ENCODE data around the gene RAI1. TPM values are rescaled to one million over a fixed set of nuclear protein-coding genes. Genes with fewer than 3 reads are reported as not detected.
A peak's percentile ranks its signal among the peaks of the same experiment; 100 is the strongest.

The RAI1 gene
- total RNA-seq, 2 donors from 2014 or later = 35.9 to 42.9 TPM

GRCh38 chr17:17794382-17794781, 113.1 kb downstream of the RAI1 start:
- WGBS, 2 experiments (ENCODE audit: insufficient coverage in 1 of 2, insufficient read length in 1 of 2) = 92 to 96% methylated on average over 29 to 31 of the region's 31 CpGs
- Histone ChIP-seq H3K27ac (ENCODE audit: low read depth, low read length) (no peak overlapping the region), H3K9ac (ENCODE audit: extremely low read depth, low read length, poor library complexity, severe bottlenecking) (no peak overlapping the region), H3K4me3 (ENCODE audit: low read length) (no peak overlapping the region), H3K9me3 (ENCODE audit: control insufficient read depth, low read length) (no peaks in the 10 kb centered on the region), H3K4me1 (ENCODE audit: control insufficient read depth, insufficient read depth, low read length) (peaks cover 6% of the 10 kb centered on the region), H3K27me3 (ENCODE audit: control insufficient read depth, insufficient read depth, low read length, poor library complexity, severe bottlenecking) (no peaks in the 10 kb centered on the region), H3K36me3 (ENCODE audit: control insufficient read depth, insufficient read depth, low read length) (peaks cover 40% of the 10 kb centered on the region)
- DNase-seq = peak; percentile 61
- Mint-ChIP-seq H3K27ac (no peak overlapping the region), H3K4me3 (no peak overlapping the region), H3K9me3 (no peaks in the 10 kb centered on the region), H3K4me1 (peaks cover 16% of the 10 kb centered on the region), H3K36me3 (ENCODE audit: low read depth) (peaks cover 18% of the 10 kb centered on the region), H3K27me3 (ENCODE audit: insufficient read depth) (peaks cover 4% of the 10 kb centered on the region)
- TF ChIP-seq CTCF (conservative IDR thresholded peaks at IDR 0.05) = no peak

GRCh38 chr17:17795296-17795695, 114.0 kb downstream of the RAI1 start:
- peaks cover 3% of the 10 kb centered on the region for H3K4me1 ChIP-seq (ENCODE audit: control insufficient read depth, insufficient read depth, low read length)

GRCh38 chr17:17795946-17796786, 114.9 kb downstream of the RAI1 start:
- peaks cover 3% of the 10 kb centered on the region for H3K4me1 ChIP-seq (ENCODE audit: control insufficient read depth, insufficient read depth, low read length)
- H3K9me3 Mint-ChIP-seq = no peaks in the 10 kb centered on the region

More at GRCh38 chr17:17795296-17795695, 114.0 kb downstream of the RAI1 start:
- Mint-ChIP-seq H3K4me1 (peaks cover 18% of the 10 kb centered on the region), H3K27me3 (ENCODE audit: insufficient read depth) (peaks cover 4% of the 10 kb centered on the region), H3K36me3 (ENCODE audit: low read depth) (peaks cover 18% of the 10 kb centered on the region), H3K4me3 (no peak overlapping the region), H3K9me3 (no peaks in the 10 kb centered on the region), H3K27ac (no peak overlapping the region)
- Histone ChIP-seq H3K4me3 (ENCODE audit: low read length) (no peak overlapping the region), H3K9ac (ENCODE audit: extremely low read depth, low read length, poor library complexity, severe bottlenecking) (no peak overlapping the region), H3K27me3 (ENCODE audit: control insufficient read depth, insufficient read depth, low read length, poor library complexity, severe bottlenecking) (no peaks in the 10 kb centered on the region), H3K9me3 (ENCODE audit: control insufficient read depth, low read length) (no peaks in the 10 kb centered on the region), H3K36me3 (ENCODE audit: control insufficient read depth, insufficient read depth, low read length) (peaks cover 40% of the 10 kb centered on the region), H3K27ac (ENCODE audit: low read depth, low read length) (no peak overlapping the region)
- no peak for TF ChIP-seq CTCF (conservative IDR thresholded peaks at IDR 0.05)
- 89 to 92% methylated on average over 9 to 12 of the region's 12 CpGs for WGBS, 2 experiments (ENCODE audit: insufficient coverage in 1 of 2, insufficient read length in 1 of 2)
- DNase-seq = no peak

More at GRCh38 chr17:17795946-17796786, 114.9 kb downstream of the RAI1 start:
- DNase-seq = no peak
- H3K4me3 ChIP-seq (ENCODE audit: low read length) = no peak overlapping the region
- no peaks in the 10 kb centered on the region for H3K27me3 ChIP-seq (ENCODE audit: control insufficient read depth, insufficient read depth, low read length, poor library complexity, severe bottlenecking)
- 94 to 97% methylated on average over 25 to 40 of the region's 40 CpGs for WGBS, 2 experiments (ENCODE audit: insufficient coverage in 1 of 2, insufficient read length in 1 of 2)
- Mint-ChIP-seq H3K27ac (no peak overlapping the region), H3K27me3 (ENCODE audit: insufficient read depth) (peaks cover 4% of the 10 kb centered on the region), H3K4me1 (peaks cover 17% of the 10 kb centered on the region), H3K4me3 (no peak overlapping the region), H3K36me3 (ENCODE audit: low read depth) (peaks cover 20% of the 10 kb centered on the region)
- no peak overlapping the region for H3K9ac ChIP-seq (ENCODE audit: extremely low read depth, low read length, poor library complexity, severe bottlenecking)
- H3K27ac ChIP-seq (ENCODE audit: low read depth, low read length) = no peak overlapping the region
- peaks cover 43% of the 10 kb centered on the region for H3K36me3 ChIP-seq (ENCODE audit: control insufficient read depth, insufficient read depth, low read length)
- no peaks in the 10 kb centered on the region for H3K9me3 ChIP-seq (ENCODE audit: control insufficient read depth, low read length)
- no peak for TF ChIP-seq CTCF (conservative IDR thresholded peaks at IDR 0.05)

Data from endodermal cell (in vitro differentiated cells).